ENCODE measurements around the gene MSMO1.

The MSMO1 gene

GRCh38 chr4:165383591-165384073 lies 56.2 kb downstream of the MSMO1 start:
- Mint-ChIP-seq H3K4me1 (peaks cover 64% of the 10 kb centered on the region), H3K36me3 (ENCODE audit: low read depth) (no peaks in the 10 kb centered on the region), H3K4me3 (peak overlapping the region in 1 of 3 experiments; percentile 62), H3K27me3 (ENCODE audit: low read depth) (peaks cover 10% of the 10 kb centered on the region), H3K27ac (peak overlapping the region; percentile 94 to 99 (median 95)), H3K9me3 (no peaks in the 10 kb centered on the region)
- TF ChIP-seq CTCF (IDR thresholded peaks at IDR 0.05; ENCODE audit: unreplicated experiment in 3 of 3) = no peak

- H3K9me3 Mint-ChIP-seq = no peaks in the 10 kb centered on the region
- no peaks in the 10 kb centered on the region for H3K36me3 Mint-ChIP-seq (ENCODE audit: low read depth)
- no peak for TF ChIP-seq CTCF (IDR thresholded peaks at IDR 0.05; ENCODE audit: unreplicated experiment in 3 of 3)
Measured at GRCh38 chr4:165384186-165384585, 56.7 kb downstream of the MSMO1 start.

GRCh38 chr4:165384598-165384997 lies 57.1 kb downstream of the MSMO1 start:
- Mint-ChIP-seq H3K27me3 (ENCODE audit: low read depth) (peaks cover 6% of the 10 kb centered on the region), H3K4me1 (peaks cover 72% of the 10 kb centered on the region), H3K36me3 (ENCODE audit: low read depth) (no peaks in the 10 kb centered on the region), H3K9me3 (no peaks in the 10 kb centered on the region), H3K4me3 (peak overlapping the region in 2 of 3 experiments; percentile 9 to 17), H3K27ac (peak overlapping the region; percentile 94 to 99 (median 95))
- peak in 2 of 3 experiments; percentile 21 to 35 for TF ChIP-seq CTCF (IDR thresholded peaks at IDR 0.05; ENCODE audit: unreplicated experiment in 3 of 3)

More at GRCh38 chr4:165384186-165384585, 56.7 kb downstream of the MSMO1 start:
- Mint-ChIP-seq H3K4me1 (peaks cover 70% of the 10 kb centered on the region), H3K27me3 (ENCODE audit: low read depth) (peaks cover 8% of the 10 kb centered on the region), H3K27ac (peak overlapping the region; percentile 94 to 99 (median 95)), H3K4me3 (peak overlapping the region in 2 of 3 experiments; percentile 9 to 17)

GRCh38 chr4:165385126-165385525 lies 57.7 kb downstream of the MSMO1 start:
- TF ChIP-seq CTCF (IDR thresholded peaks at IDR 0.05; ENCODE audit: unreplicated experiment in 3 of 3) = no peak
- Mint-ChIP-seq H3K27me3 (ENCODE audit: low read depth) (peaks cover under 1% of the 10 kb centered on the region), H3K36me3 (ENCODE audit: low read depth) (no peaks in the 10 kb centered on the region)

GRCh38 chr4:165386328-165386727 lies 58.9 kb downstream of the MSMO1 start:
- no peaks in the 10 kb centered on the region for H3K9me3 Mint-ChIP-seq
- H3K27me3 Mint-ChIP-seq (ENCODE audit: low read depth) = no peaks in the 10 kb centered on the region
- H3K4me1 Mint-ChIP-seq = peaks cover 79% of the 10 kb centered on the region
- H3K36me3 Mint-ChIP-seq (ENCODE audit: low read depth) = no peaks in the 10 kb centered on the region
- H3K27ac Mint-ChIP-seq = peak overlapping the region; percentile 83 to 99 (median 94)
- H3K4me3 Mint-ChIP-seq = peak overlapping the region in 1 of 3 experiments; percentile 17
- TF ChIP-seq CTCF (IDR thresholded peaks at IDR 0.05; ENCODE audit: unreplicated experiment in 3 of 3) = no peak

More at GRCh38 chr4:165385126-165385525, 57.7 kb downstream of the MSMO1 start:
- peak overlapping the region; percentile 94 to 99 (median 95) for H3K27ac Mint-ChIP-seq
- peaks cover 76% of the 10 kb centered on the region for H3K4me1 Mint-ChIP-seq
- peak overlapping the region in 1 of 3 experiments; percentile 27 for H3K4me3 Mint-ChIP-seq
- H3K9me3 Mint-ChIP-seq = no peaks in the 10 kb centered on the region

- TF ChIP-seq CTCF (IDR thresholded peaks at IDR 0.05; ENCODE audit: unreplicated experiment in 3 of 3) = no peak
- Mint-ChIP-seq H3K27me3 (ENCODE audit: low read depth) (no peaks in the 10 kb centered on the region), H3K4me1 (peaks cover 79% of the 10 kb centered on the region), H3K36me3 (ENCODE audit: low read depth) (peaks cover 2% of the 10 kb centered on the region), H3K4me3 (peak overlapping the region in 1 of 3 experiments; percentile 1), H3K27ac (peak overlapping the region; percentile 82 to 99 (median 88)), H3K9me3 (no peaks in the 10 kb centered on the region)
Measured at GRCh38 chr4:165388756-165389155, 61.3 kb downstream of the MSMO1 start.
